Mononuclear cell (primary cell): Measurements from ENCODE around the gene ERC2. TPM values are rescaled to one million over a fixed set of nuclear protein-coding genes. Genes with fewer than 3 reads are reported as not detected.

Experiments
- H3K27me3 ChIP-seq: 2 replicates; pipeline ENCODE4 v1.6.0; 2011; ENCODE audit warnings: low read length, control low read depth; ENCODE audit not compliant: insufficient read depth
- H3K4me1 ChIP-seq: 2 replicates; pipeline ENCODE4 v1.5.1; 2011; ENCODE audit warnings: mild to moderate bottlenecking, low read length, control low read depth; ENCODE audit not compliant: insufficient read depth
- H3K4me3 ChIP-seq: 2 replicates; pipeline ENCODE4 v1.5.1; 2011; ENCODE audit warnings: mild to moderate bottlenecking, low read length, moderate library complexity
- H3K9me3 ChIP-seq: 2 replicates; pipeline ENCODE4 v1.5.1; 2011; ENCODE audit warnings: low read depth, mild to moderate bottlenecking, control low read depth, low read length
- total RNA-seq: library from RNA; depleted of rRNA; stranded (reverse); fragments of >200 nt; gene quantifications from one replicate; pipeline ENCODE4 v1.2.3, GENCODE V29; 2012

ERC2 gene
- total RNA-seq, 1 donor: 0.10 TPM

DNA sequence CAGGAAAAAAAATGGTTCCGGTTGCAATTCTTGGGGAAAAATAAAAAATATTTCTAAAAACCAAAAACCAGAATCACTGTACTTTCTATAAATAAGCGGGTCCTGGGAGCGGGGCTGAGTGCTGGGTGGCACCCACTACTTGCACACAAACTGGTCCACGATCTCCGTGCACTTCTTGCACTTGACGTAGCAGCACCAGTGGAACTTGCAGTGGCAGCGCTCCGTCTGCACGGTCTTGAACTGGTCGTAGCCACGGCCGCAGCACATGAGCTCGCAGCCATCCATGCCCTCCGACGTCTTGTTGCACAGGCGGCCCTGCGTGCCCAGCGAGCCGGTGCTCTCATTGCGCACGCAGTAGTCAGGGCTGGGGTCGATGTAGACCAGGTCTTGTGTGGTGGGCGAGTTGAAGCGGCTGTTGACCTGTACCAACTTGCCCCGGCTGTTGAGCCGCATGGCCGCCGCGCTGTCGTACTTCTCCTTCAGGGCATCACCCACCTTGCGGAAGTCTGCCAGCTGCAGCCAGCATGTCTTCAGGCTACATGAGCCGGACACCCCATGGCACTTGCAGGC lies 998.2 kb downstream of the ERC2 start:
- Histone ChIP-seq H3K9me3 (no peaks in the 10 kb centered on the region), H3K4me3 (no peak overlapping the region), H3K4me1 (no peaks in the 10 kb centered on the region), H3K27me3 (no peaks in the 10 kb centered on the region)

DNA sequence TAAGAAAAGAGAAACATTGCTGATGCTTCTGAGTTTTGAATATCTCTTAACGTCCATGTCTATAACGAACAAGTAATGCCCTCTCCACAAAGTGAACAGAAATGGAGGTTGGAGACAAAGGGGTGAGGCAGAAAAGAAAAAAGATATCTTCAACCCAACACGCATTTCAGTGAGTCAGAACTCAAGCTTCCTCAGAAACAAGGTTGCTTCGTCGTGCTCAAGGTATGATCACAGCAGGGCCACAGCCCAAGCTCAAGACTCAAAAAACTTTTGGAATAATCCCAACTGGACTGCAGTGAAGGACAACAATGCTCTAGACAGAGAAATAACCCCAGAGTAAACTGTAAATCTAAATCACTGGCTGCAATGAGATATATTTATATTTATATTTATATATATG lies 1000.0 kb downstream of the ERC2 start:
- Histone ChIP-seq H3K27me3 (no peaks in the 10 kb centered on the region), H3K4me3 (no peak overlapping the region), H3K4me1 (no peaks in the 10 kb centered on the region), H3K9me3 (no peaks in the 10 kb centered on the region)

DNA sequence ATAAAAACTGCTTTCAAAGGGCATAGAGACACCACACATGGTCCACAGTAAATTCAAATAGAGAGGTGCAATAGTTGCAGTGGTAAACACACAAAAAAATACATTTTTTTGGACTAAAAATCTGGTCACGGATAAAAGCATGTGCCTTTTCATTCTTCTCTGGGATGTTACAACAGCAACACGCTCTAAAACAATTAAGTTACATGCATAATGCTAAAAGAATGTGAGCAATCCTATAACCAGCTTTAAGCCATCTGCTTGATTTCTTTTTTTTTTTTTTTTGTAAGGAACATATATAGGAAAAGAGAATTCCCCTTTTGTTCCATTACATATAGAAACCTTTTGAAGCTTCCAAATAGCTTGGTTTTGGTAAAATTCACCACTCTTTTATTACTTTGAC lies 1001.2 kb downstream of the ERC2 start:
- Histone ChIP-seq H3K9me3 (no peaks in the 10 kb centered on the region), H3K4me3 (no peak overlapping the region), H3K27me3 (no peaks in the 10 kb centered on the region), H3K4me1 (no peaks in the 10 kb centered on the region)

GRCh38 chr3:55466526-55466925 lies 1001.7 kb downstream of the ERC2 start:
- H3K4me1 ChIP-seq: no peaks in the 10 kb centered on the region
- H3K4me3 ChIP-seq: no peak overlapping the region
- H3K9me3 ChIP-seq: no peaks in the 10 kb centered on the region
- H3K27me3 ChIP-seq: no peaks in the 10 kb centered on the region

- no peaks in the 10 kb centered on the region for H3K27me3 ChIP-seq
- no peaks in the 10 kb centered on the region for H3K9me3 ChIP-seq
- no peaks in the 10 kb centered on the region for H3K4me1 ChIP-seq
- no peak overlapping the region for H3K4me3 ChIP-seq
Measured at GRCh38 chr3:55461896-55462295, 1006.4 kb downstream of the ERC2 start.

DNA sequence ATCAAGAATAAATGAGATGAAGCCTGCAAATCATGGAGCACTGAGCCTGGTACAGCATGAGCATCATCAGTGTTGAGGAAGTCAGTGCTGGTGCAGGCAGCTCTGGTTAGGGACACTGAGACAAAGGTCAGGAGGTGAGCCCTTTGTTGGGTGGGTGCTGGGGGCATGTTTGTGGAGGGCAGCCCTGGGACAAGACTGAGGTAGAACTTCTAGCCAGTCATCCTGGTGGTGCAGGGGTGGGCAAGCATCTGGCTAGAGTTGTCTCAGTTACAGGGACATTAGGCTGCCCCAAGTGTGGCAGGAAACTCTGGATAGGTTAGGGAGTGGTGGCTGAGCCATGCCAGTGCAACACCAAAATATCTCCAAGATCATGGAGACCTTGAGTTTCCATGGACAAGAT lies 1008.4 kb downstream of the ERC2 start:
- no peaks in the 10 kb centered on the region for H3K9me3 ChIP-seq
- H3K27me3 ChIP-seq: no peaks in the 10 kb centered on the region
- H3K4me1 ChIP-seq: no peaks in the 10 kb centered on the region
- H3K4me3 ChIP-seq: no peak overlapping the region

Other genes starting within 250 kb of the ERC2 start
- gene CCDC66, start 88.7 kb upstream of the ERC2 start, total RNA-seq: 138 TPM
- gene TASOR, start 214.8 kb upstream of the ERC2 start, total RNA-seq: 81.5 TPM